IPS-18c (cell line): ENCODE measurements around the gene EFNA2.
A peak's percentile ranks its signal among the peaks of the same experiment; 100 is the strongest.
"Not testable (repeated sequence)": the region's sequence is repeated elsewhere in the genome, so short reads cannot be mapped to it uniquely, and the experiment has no call there.

Experiments used
- H3K4me3 ChIP-seq: 2 replicates; pipeline ENCODE4 v1.7.0; 2013; ENCODE audit warnings: low read depth, mild to moderate bottlenecking, low read length, moderate library complexity; ENCODE audit not compliant: insufficient read depth
- H3K9me3 ChIP-seq: one replicate; pipeline ENCODE4 v1.6.1; 2013; ENCODE audit warnings: mild to moderate bottlenecking, low read length, moderate library complexity; ENCODE audit not compliant: control insufficient read depth, insufficient read depth

The EFNA2 gene

DNA sequence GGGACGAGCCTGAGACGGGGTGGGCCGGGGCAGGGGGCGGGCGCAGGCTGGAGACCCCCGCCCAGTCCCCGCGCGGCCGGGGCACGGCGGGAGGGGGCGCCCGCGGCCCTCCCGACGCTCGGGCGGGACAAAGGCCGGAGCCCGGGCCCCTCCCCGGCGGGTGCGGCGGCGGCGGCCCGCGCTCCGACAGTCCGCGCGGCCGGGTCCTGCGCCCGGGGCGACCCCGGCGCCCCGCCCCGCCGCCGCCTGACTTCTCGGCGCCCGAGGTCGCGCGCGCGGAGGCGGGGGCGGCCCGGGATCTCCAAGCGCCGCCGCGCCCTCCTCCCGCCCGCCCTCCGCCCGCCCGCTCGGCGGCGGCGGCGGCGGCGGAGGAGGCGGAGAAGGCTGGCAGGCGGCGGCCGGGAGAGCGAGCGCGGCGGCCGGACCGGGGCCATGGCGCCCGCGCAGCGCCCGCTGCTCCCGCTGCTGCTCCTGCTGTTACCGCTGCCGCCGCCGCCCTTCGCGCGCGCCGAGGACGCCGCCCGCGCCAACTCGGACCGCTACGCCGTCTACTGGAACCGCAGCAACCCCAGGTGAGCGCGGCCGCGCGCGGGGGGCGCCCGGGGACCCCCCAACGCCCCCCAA, at the start of gene EFNA2:
Gene EFNA2, plus strand, starts transcription at position 137 of the 624 bp plus-strand sequence. Its CDS starts 296 bp downstream, at position 433.
- peak within 1 kb of the TSS; percentile 55 for H3K4me3 ChIP-seq
- H3K9me3 ChIP-seq, result no peaks in the 10 kb centered on the region

GRCh38 chr19:1236576-1236975, 49.1 kb upstream of the EFNA2 start:
- Histone ChIP-seq H3K9me3 (no peaks in the 10 kb centered on the region), H3K4me3 (peak overlapping the region; percentile 68)

GRCh38 chr19:1237027-1237659, 48.5 kb upstream of the EFNA2 start:
- H3K9me3 ChIP-seq, result no peaks in the 10 kb centered on the region
- H3K4me3 ChIP-seq, result peak overlapping the region; percentile 68

DNA sequence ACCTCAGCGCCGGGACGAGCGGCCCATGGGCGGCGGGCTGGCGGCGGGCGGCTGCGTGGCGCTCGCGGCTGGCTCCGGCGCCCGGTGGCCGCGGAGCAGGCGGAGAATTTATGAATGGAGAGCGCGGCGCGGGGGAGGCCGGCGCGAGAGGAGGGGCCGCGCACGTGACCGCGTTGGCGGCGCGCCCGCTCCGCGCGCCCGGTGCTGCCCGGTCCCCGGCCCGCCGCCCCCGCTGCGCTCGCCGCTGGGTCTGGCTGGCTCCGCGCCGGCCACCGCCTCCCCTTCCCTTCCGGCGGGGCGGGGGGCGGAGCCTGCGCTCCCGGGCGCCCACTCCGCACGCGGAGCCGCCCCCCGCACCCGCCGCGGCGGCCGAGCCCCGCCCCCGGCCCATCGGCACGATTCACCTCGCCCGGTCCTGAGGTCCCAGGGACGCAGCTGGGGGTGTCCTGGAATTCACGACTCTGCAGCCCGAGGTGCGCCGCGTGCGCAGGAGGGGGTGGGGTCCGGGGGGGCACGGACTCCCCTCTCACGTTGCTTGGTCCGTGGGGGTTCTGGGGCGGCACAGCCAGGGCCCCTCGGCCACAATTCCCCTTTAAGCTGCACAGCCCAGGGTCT, 47.8 kb upstream of the EFNA2 start, which contains the start of gene CBARP:
Gene CBARP, minus strand, starts transcription at position 252 of the 615 bp plus-strand sequence. CDS start 1,905 bp downstream, outside the sequence.
- no peaks in the 10 kb centered on the region for H3K9me3 ChIP-seq
- H3K4me3 ChIP-seq, result peak within 1 kb of the TSS; percentile 68

GRCh38 chr19:1238369-1239303, 47.0 kb upstream of the EFNA2 start:
- Histone ChIP-seq H3K9me3 (no peaks in the 10 kb centered on the region), H3K4me3 (peak overlapping the region; percentile 52)

- H3K9me3 ChIP-seq, result no peaks in the 10 kb centered on the region
- peak overlapping the region; percentile 72; the same call in 1 of the 2 replicates for H3K4me3 ChIP-seq
Measured at GRCh38 chr19:1239420-1239795, 46.3 kb upstream of the EFNA2 start.

DNA sequence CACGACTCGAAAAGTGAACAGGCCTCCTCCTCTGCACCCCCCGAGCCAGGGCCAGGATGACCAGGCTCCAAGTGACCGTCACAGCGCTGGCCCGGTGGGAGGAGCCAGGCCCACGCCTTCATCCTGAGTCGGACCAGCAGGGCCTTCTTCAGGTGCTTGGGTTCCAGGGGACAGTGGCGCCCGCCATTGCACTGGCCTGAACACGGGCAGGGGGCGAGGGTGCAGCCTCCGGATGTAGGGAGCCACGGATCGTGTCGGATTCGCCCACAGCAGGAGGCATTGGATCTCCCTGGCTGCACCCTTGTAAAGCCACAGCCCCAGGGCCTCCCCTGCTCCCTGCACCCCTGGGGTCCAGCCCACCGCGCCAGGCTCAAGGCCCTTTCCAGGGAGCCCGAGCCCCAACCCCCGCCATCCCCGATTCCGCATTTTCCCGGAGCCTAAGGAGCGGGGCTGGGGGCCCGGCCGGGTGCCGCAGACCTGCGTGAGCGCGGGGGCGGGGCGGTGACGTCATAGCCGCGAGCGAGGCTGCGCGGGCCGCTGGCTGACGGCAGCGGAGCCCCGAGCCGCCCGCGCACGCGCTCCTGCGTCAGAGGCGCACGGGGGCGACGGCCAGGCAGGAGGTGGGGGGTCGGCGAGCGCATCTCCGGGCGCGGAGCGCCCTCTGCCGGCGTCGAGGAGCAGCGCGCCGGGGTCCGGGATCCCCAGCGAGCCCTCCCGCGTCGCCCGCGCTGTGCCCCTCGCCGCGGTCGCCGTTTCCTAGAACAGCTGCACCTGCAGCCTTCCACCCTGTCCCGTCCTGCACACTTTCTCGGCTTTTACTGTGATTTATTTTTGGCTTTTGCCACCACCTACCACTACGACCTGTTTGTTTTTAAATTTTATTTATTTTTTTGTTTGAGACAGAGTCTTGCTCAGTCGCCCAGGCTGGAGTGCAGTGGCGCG, 45.6 kb upstream of the EFNA2 start:
- Histone ChIP-seq H3K9me3 (no peaks in the 10 kb centered on the region), H3K4me3 (peak overlapping the region; percentile 72)

GRCh38 chr19:1240925-1241324, 44.7 kb upstream of the EFNA2 start:
- Histone ChIP-seq H3K9me3 (no peaks in the 10 kb centered on the region), H3K4me3 (no peak overlapping the region; the same call in 1 of the 2 replicates)

GRCh38 chr19:1241417-1242095, 44.1 kb upstream of the EFNA2 start, which contains the start of gene ATP5F1D:
Gene ATP5F1D, plus strand, starts transcription at chr19:1241751. Its CDS starts 100 bp downstream, at chr19:1241851.
- H3K4me3 ChIP-seq, result peak within 1 kb of the TSS; percentile 76
- H3K9me3 ChIP-seq, result no peaks in the 10 kb centered on the region

GRCh38 chr19:1243768-1244692, 41.6 kb upstream of the EFNA2 start:
- H3K9me3 ChIP-seq, result no peaks in the 10 kb centered on the region
- no peak overlapping the region for H3K4me3 ChIP-seq

GRCh38 chr19:1244693-1245451, 40.8 kb upstream of the EFNA2 start:
- Histone ChIP-seq H3K4me3 (no peak overlapping the region), H3K9me3 (peaks cover 2% of the 10 kb centered on the region)

DNA sequence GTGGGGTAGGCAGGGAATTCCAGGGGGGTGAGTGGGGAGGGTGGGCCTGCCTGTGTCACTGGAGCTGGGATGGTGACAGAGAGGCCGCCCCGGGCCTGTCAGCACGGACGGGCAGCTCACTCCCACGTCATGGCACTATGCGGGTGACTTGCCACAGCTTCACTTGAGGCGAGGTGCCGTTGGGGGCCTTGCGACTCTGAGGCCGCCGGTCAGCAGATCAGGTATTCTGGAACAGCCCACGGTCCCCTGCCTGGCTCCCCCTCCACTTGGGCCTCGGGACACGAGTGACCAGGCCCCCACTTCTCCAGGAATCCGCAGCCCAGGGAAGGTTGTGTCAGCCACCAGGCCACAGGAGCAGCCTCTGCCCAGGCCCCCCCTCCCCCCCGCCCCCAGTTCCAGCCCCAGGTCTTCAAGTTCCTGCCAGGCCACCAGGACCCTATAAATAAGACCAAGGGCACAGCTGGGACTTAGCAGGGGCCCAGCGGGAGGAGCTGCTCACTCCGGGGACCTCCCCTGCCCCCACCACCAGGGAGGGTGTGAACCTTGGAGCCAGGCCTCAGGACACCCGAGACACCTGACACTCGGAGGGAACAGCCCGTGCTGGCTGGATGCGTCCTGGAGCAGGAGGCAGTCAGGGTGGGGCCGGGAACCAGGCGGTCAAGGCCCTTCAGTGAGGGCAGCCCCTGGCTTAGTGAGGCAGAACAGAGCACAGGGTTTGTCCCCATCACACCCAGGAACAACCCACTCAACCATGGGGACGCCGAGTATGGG, 40.0 kb upstream of the EFNA2 start:
- Histone ChIP-seq H3K9me3 (peaks cover 2% of the 10 kb centered on the region), H3K4me3 (no peak overlapping the region)

- H3K4me3 ChIP-seq, H3K9me3 ChIP-seq: not testable (repeated sequence)
Measured at GRCh38 chr19:1246265-1247087, 39.2 kb upstream of the EFNA2 start.
